Coronary artery (tissue), 2 donors: ENCODE data around the gene GPS2.

Experiments
- DNase-seq: peaks from one replicate; pipeline ENCODE4 v3.0.0-alpha.2; 2017; ENCODE audit warnings: low spot score
- H3K27ac ChIP-seq, 2 donors: fragments of 200-600 bp; sonication (generic); one replicate each; pipeline ENCODE4 v1.5.1; 2016 to 2019
- H3K4me3 ChIP-seq: fragments of 200-600 bp; sonication (generic); 2 replicates; pipeline ENCODE4 v1.5.1; 2016; ENCODE audit warnings: mild to moderate bottlenecking, moderate library complexity
- TF ChIP-seq, protein P1 (sequence below): fragments of 200-600 bp; sonication (generic); IDR thresholded peaks from one replicate; pipeline ENCODE4 v1.5.1; 2019; ENCODE audit warnings: antibody characterized with exemption

GPS2 gene

GRCh38 chr17:7355573-7355972, 40.4 kb upstream of the GPS2 start:
- DNase-seq, result no peak
- H3K4me3 ChIP-seq, result no peak overlapping the region
- peak overlapping the region in 1 of 2 donors; percentile 42 for H3K27ac ChIP-seq
- TF ChIP-seq, protein P1, sequence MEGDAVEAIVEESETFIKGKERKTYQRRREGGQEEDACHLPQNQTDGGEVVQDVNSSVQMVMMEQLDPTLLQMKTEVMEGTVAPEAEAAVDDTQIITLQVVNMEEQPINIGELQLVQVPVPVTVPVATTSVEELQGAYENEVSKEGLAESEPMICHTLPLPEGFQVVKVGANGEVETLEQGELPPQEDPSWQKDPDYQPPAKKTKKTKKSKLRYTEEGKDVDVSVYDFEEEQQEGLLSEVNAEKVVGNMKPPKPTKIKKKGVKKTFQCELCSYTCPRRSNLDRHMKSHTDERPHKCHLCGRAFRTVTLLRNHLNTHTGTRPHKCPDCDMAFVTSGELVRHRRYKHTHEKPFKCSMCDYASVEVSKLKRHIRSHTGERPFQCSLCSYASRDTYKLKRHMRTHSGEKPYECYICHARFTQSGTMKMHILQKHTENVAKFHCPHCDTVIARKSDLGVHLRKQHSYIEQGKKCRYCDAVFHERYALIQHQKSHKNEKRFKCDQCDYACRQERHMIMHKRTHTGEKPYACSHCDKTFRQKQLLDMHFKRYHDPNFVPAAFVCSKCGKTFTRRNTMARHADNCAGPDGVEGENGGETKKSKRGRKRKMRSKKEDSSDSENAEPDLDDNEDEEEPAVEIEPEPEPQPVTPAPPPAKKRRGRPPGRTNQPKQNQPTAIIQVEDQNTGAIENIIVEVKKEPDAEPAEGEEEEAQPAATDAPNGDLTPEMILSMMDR, result no peak

- TF ChIP-seq, protein P1, result no peak
- Histone ChIP-seq H3K27ac (peak within 1 kb of the TSS in 1 of 2 donors; percentile 42), H3K4me3 (peak within 1 kb of the TSS; percentile 19)
- DNase-seq, result no peak
These were observed 39.9 kb upstream of the GPS2 start, which contains the start of gene TMEM95 for GRCh38 chr17:7355053-7355452. TMEM95 (plus strand) TSS chr17:7355156; CDS start chr17:7355205, 49 bp downstream.

GRCh38 chr17:7354262-7354843, 39.2 kb upstream of the GPS2 start:
- TF ChIP-seq, protein P1, result no peak
- no peak for DNase-seq
- peak overlapping the region in 1 of 2 donors; percentile 42 for H3K27ac ChIP-seq
- H3K4me3 ChIP-seq, result peak overlapping the region; percentile 19

DNA sequence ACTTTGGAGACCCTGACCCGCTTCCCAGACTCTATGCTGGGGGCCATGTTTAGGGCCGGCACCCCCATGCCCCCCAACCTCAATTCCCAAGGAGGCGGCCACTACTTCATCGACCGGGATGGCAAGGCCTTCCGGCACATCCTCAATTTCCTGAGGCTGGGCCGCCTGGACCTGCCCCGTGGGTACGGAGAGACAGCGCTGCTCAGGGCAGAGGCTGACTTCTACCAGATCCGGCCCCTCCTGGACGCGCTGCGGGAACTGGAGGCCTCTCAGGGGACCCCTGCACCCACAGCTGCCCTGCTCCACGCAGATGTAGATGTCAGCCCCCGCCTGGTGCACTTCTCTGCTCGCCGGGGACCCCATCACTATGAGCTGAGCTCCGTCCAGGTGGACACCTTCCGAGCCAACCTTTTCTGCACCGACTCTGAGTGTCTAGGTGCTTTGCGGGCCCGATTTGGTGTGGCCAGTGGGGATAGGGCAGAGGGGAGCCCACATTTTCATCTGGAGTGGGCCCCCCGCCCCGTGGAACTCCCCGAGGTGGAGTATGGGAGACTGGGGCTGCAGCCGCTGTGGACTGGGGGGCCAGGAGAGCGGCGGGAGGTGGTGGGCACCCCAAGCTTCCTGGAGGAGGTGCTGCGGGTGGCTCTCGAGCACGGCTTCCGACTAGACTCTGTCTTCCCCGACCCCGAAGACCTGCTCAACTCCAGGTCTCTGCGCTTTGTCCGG, 37.9 kb upstream of the GPS2 start:
- DNase-seq, result no peak
- peak overlapping the region in 1 of 2 donors; percentile 99 for H3K27ac ChIP-seq

DNA sequence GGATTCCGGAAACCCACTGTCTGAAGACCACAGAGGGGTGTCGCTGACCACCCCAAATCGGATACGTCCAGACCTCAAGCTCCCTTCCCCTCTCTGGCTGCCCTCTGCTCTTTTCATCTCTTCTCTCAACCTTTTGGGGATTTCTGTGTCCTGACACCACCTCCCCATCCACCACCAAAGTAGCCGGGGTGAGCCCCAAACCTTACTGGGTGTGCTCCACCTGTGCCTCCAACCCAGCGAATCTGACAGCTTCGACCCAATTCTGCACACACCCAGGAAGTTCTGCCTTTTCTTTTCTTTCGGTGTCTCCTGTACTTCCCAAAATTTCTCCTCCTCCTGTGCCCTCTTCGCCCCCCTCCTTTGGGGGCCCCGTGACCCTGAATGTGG, 37.3 kb upstream of the GPS2 start:
- no peak for DNase-seq
- Histone ChIP-seq H3K4me3 (peak overlapping the region; percentile 97), H3K27ac (peak overlapping the region; percentile 99)
- TF ChIP-seq, protein P1, result peak; percentile 31

More for the DNA sequence above, 37.9 kb upstream of the GPS2 start:
- TF ChIP-seq, protein P1, result no peak
- H3K4me3 ChIP-seq, result peak overlapping the region; percentile 97

- TF ChIP-seq, protein P1, result no peak
- Histone ChIP-seq H3K27ac (peak within 1 kb of the TSS; percentile 99), H3K4me3 (peak within 1 kb of the TSS; percentile 97)
- DNase-seq, result peak; percentile 95
These were observed 36.7 kb upstream of the GPS2 start, which contains the start of gene KCTD11 for GRCh38 chr17:7351665-7352502. KCTD11 (plus strand) TSS chr17:7352162.
